Neural progenitor cell (in vitro differentiated cells): Measurements from ENCODE around the gene MORC2. TPM values are rescaled to one million over a fixed set of nuclear protein-coding genes. Genes with fewer than 3 reads are reported as not detected.

Source experiments
- DNase-seq: peaks from one replicate; pipeline ENCODE4 v3.0.0-alpha.2; 2016; ENCODE audit warnings: low spot score
- H2AFZ ChIP-seq: fragments of 200-600 bp; sonication (generic); replicated peaks from 2 replicates; pipeline ENCODE4 v1.6.1; 2016; ENCODE audit warnings: antibody characterized with exemption
- H3F3A ChIP-seq: fragments of 200-600 bp; sonication (generic); 2 replicates; pipeline ENCODE4 v1.6.1; 2016; ENCODE audit warnings: antibody characterized with exemption, low read depth
- H3K27ac ChIP-seq: fragments of 200-600 bp; sonication (generic); 2 replicates; pipeline ENCODE4 v1.5.1; 2016; ENCODE audit warnings: mild to moderate bottlenecking
- H3K27me3 ChIP-seq: fragments of 200-600 bp; sonication (generic); 2 replicates; pipeline ENCODE4 v1.6.1; 2016; ENCODE audit warnings: mild to moderate bottlenecking, moderate library complexity
- H3K36me3 ChIP-seq: fragments of 200-600 bp; sonication (generic); 2 replicates; pipeline ENCODE4 v1.5.1; 2016
- H3K4me1 ChIP-seq: fragments of 200-600 bp; sonication (generic); 2 replicates; pipeline ENCODE4 v1.6.1; 2016; ENCODE audit warnings: mixed run types
- H3K4me2 ChIP-seq: fragments of 200-600 bp; sonication (generic); 2 replicates; pipeline ENCODE4 v1.6.1; 2016
- H3K4me3 ChIP-seq: fragments of 200-600 bp; sonication (generic); 2 replicates; pipeline ENCODE4 v1.5.1; 2016
- H3K79me2 ChIP-seq: fragments of 200-600 bp; sonication (generic); 2 replicates; pipeline ENCODE4 v1.6.1; 2016; ENCODE audit warnings: low read depth
- H3K9ac ChIP-seq: fragments of 200-600 bp; sonication (generic); 2 replicates; pipeline ENCODE4 v1.6.1; 2016
- H3K9me3 ChIP-seq: fragments of 200-600 bp; sonication (generic); 2 replicates; pipeline ENCODE4 v1.5.1; 2016; ENCODE audit warnings: low read depth
- H4K20me1 ChIP-seq: fragments of 200-600 bp; sonication (generic); 2 replicates; pipeline ENCODE4 v1.6.1; 2016; ENCODE audit warnings: low read depth
- H3K27ac Mint-ChIP-seq: 3 replicates; pipeline ENCODE4 v1.8.0; 2021; ENCODE audit warnings: mixed read lengths
- H3K27me3 Mint-ChIP-seq: 2 replicates; pipeline ENCODE4 v1.8.0; 2022; ENCODE audit warnings: low read depth, mild to moderate bottlenecking, inconsistent platforms, moderate library complexity, mixed read lengths; ENCODE audit not compliant: insufficient read depth
- H3K36me3 Mint-ChIP-seq: 3 replicates; pipeline ENCODE4 v1.8.0; 2021; ENCODE audit warnings: mixed read lengths
- H3K4me1 Mint-ChIP-seq: 3 replicates; pipeline ENCODE4 v1.8.0; 2021; ENCODE audit warnings: mixed read lengths
- H3K4me3 Mint-ChIP-seq: 3 replicates; pipeline ENCODE4 v1.8.0; 2021; ENCODE audit warnings: mild to moderate bottlenecking, moderate library complexity, mixed read lengths
- H3K9me3 Mint-ChIP-seq: 3 replicates; pipeline ENCODE4 v1.8.0; 2020; ENCODE audit warnings: mixed read lengths
- EZH2 ChIP-seq: fragments of 200-600 bp; sonication (generic); IDR thresholded peaks from 2 replicates; pipeline ENCODE4 v1.6.1; 2017; ENCODE audit warnings: antibody characterized with exemption, mild to moderate bottlenecking, moderate library complexity
- EZH2phosphoT487 ChIP-seq: fragments of 200-600 bp; sonication (generic); IDR thresholded peaks from 2 replicates; pipeline ENCODE4 v1.6.1; 2017; ENCODE audit warnings: antibody characterized with exemption
- total RNA-seq: library from RNA; depleted of rRNA; stranded (reverse); fragments of >200 nt; gene quantifications from 2 replicates; pipeline ENCODE4 v1.2.3, GENCODE V29; 2015; ENCODE audit warnings: low replicate concordance
- TF ChIP-seq, protein P1 (sequence below): fragments of 200-600 bp; sonication (generic); IDR thresholded peaks from 2 replicates; pipeline ENCODE4 v1.5.1; 2017; ENCODE audit warnings: antibody characterized with exemption, mild to moderate bottlenecking

Gene MORC2
- total RNA-seq, 1 donor from 2014 or later: 29.8 TPM

DNA sequence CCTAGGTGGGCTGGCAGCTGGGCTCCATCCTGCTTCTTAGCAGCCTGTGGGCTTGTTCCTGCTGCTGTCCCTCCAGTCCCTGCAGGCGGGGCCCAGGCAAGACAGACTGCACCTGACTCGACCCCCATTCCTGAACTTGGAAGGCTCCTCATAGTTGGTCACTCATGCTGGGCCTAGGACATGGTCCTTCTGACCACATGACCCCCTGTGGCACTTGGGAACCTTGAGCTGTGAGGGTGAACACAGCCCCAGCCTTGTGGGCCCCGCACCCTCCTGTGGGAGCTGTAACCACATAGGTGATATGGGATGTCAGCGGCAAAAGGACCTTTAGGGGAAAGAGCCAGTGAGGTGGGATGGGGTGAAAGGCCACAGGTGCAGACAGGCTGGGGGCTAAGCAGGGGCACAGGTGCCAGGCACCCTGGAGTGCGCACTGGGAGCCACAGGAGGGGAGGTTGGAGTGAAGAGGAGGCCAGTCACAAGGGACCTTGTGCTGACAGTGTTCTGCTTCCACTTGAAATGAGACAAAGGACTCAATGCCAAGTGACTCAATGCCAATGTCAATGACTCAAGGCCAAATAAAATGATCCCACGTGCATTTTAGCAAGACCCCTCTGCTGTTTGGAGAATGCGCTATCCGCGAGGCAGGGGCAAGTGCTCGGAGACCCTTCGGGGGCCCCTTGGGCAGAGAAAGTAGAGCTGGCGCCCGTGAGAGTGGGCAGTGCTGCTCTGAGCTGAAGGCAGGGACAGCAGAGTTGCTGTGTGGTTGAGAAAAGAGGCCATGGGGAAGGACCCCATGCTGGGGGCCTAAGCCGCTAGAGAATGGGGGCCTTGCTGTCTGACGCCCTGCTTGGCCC, 90.7 kb downstream of the MORC2 start:
- Mint-ChIP-seq H3K36me3 (no peaks in the 10 kb centered on the region), H3K27me3 (peaks cover 6% of the 10 kb centered on the region), H3K4me1 (peaks cover 22% of the 10 kb centered on the region), H3K9me3 (no peaks in the 10 kb centered on the region), H3K4me3 (no peak overlapping the region), H3K27ac (no peak overlapping the region)
- H3F3A ChIP-seq: no peaks in the 10 kb centered on the region
- H4K20me1 ChIP-seq: no peaks in the 10 kb centered on the region
- TF ChIP-seq EZH2phosphoT487: no peak
- no peak for TF ChIP-seq EZH2
- TF ChIP-seq, protein P1, sequence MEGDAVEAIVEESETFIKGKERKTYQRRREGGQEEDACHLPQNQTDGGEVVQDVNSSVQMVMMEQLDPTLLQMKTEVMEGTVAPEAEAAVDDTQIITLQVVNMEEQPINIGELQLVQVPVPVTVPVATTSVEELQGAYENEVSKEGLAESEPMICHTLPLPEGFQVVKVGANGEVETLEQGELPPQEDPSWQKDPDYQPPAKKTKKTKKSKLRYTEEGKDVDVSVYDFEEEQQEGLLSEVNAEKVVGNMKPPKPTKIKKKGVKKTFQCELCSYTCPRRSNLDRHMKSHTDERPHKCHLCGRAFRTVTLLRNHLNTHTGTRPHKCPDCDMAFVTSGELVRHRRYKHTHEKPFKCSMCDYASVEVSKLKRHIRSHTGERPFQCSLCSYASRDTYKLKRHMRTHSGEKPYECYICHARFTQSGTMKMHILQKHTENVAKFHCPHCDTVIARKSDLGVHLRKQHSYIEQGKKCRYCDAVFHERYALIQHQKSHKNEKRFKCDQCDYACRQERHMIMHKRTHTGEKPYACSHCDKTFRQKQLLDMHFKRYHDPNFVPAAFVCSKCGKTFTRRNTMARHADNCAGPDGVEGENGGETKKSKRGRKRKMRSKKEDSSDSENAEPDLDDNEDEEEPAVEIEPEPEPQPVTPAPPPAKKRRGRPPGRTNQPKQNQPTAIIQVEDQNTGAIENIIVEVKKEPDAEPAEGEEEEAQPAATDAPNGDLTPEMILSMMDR: no peak
- no peaks in the 10 kb centered on the region for H3K79me2 ChIP-seq
- no peak overlapping the region for H2AFZ ChIP-seq
- H3K4me1 ChIP-seq: peaks cover 16% of the 10 kb centered on the region
- H3K4me3 ChIP-seq: no peak overlapping the region
- H3K9me3 ChIP-seq: no peaks in the 10 kb centered on the region
- no peak overlapping the region for H3K9ac ChIP-seq
- no peak for DNase-seq
- H3K36me3 ChIP-seq: no peaks in the 10 kb centered on the region
- no peaks in the 10 kb centered on the region for H3K27me3 ChIP-seq
- H3K4me2 ChIP-seq: no peak overlapping the region
- H3K27ac ChIP-seq: no peak overlapping the region

GRCh38 chr22:30876915-30877553, 91.5 kb downstream of the MORC2 start:
- no peak overlapping the region for H3K4me2 ChIP-seq
- H3K36me3 Mint-ChIP-seq: no peaks in the 10 kb centered on the region
- H3K4me3 ChIP-seq: no peak overlapping the region
- H3K4me3 Mint-ChIP-seq: no peak overlapping the region
- H3K27ac ChIP-seq: no peak overlapping the region
- no peaks in the 10 kb centered on the region for H3F3A ChIP-seq
- no peaks in the 10 kb centered on the region for H3K9me3 Mint-ChIP-seq
- H4K20me1 ChIP-seq: no peaks in the 10 kb centered on the region
- no peak overlapping the region for H2AFZ ChIP-seq
- no peak overlapping the region for H3K9ac ChIP-seq
- no peaks in the 10 kb centered on the region for H3K9me3 ChIP-seq
- TF ChIP-seq EZH2 (no peak), EZH2phosphoT487 (no peak)
- TF ChIP-seq, protein P1: no peak
- no peak for DNase-seq
- H3K36me3 ChIP-seq: no peaks in the 10 kb centered on the region
- H3K27me3 Mint-ChIP-seq: peaks cover 6% of the 10 kb centered on the region
- H3K4me1 Mint-ChIP-seq: peaks cover 24% of the 10 kb centered on the region
- no peaks in the 10 kb centered on the region for H3K27me3 ChIP-seq
- H3K79me2 ChIP-seq: no peaks in the 10 kb centered on the region
- H3K27ac Mint-ChIP-seq: peak overlapping the region; percentile 62
- H3K4me1 ChIP-seq: peaks cover 15% of the 10 kb centered on the region

DNA sequence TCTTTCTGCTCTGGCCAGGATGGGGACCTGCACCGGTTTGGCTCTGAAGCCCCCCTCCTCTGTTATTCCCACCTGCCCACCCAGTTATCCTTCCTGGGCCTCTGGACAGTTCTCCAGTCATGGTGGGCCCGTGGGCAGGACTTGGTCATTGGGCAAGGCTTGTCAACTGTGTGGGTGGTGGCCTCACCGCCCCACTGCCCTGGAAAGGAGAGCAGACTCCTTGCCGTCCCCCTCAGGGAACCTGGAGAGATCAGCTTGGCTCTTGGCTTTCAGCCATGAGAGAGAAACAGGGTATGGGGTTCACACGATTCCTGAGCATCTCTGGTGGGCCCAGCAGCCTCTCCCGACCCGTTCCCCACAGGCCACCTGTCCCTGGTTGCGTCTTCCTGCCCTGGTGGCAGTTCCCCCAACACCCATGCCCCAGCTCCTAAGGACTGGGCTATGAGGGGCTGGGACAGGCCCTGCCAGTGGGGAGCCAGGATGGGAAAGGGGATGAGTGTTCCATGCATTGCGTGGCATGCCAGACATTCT, 92.3 kb downstream of the MORC2 start:
- Histone ChIP-seq H3K9ac (no peak overlapping the region), H3K4me3 (no peak overlapping the region), H3K9me3 (no peaks in the 10 kb centered on the region), H3K79me2 (no peaks in the 10 kb centered on the region), H4K20me1 (no peaks in the 10 kb centered on the region), H3K4me2 (no peak overlapping the region), H2AFZ (no peak overlapping the region), H3K27ac (no peak overlapping the region), H3K4me1 (peaks cover 8% of the 10 kb centered on the region), H3K27me3 (no peaks in the 10 kb centered on the region), H3K36me3 (no peaks in the 10 kb centered on the region), H3F3A (no peaks in the 10 kb centered on the region)
- Mint-ChIP-seq H3K9me3 (no peaks in the 10 kb centered on the region), H3K27me3 (peaks cover 6% of the 10 kb centered on the region), H3K36me3 (no peaks in the 10 kb centered on the region), H3K4me3 (no peak overlapping the region), H3K27ac (no peak overlapping the region), H3K4me1 (peaks cover 22% of the 10 kb centered on the region)
- no peak for DNase-seq
- TF ChIP-seq EZH2 (no peak), EZH2phosphoT487 (no peak)
- TF ChIP-seq, protein P1: no peak
